Endodermal cell (in vitro differentiated cells): ENCODE measurements around the gene SLC25A44. TPM values are rescaled to one million over a fixed set of nuclear protein-coding genes. Genes with fewer than 3 reads are reported as not detected.

Experiments used
- DNase-seq: peaks from one replicate; pipeline ENCODE4 v3.0.0-alpha.2; 2017
- H3K27ac ChIP-seq: 2 replicates; pipeline ENCODE4 v1.5.1; 2013; ENCODE audit warnings: mild to moderate bottlenecking, low read depth, low read length, moderate library complexity
- H3K27me3 ChIP-seq: 2 replicates; pipeline ENCODE4 v1.6.1; 2013; ENCODE audit warnings: mild to moderate bottlenecking, low read length, moderate library complexity; ENCODE audit not compliant: insufficient read depth, control insufficient read depth, poor library complexity, severe bottlenecking
- H3K36me3 ChIP-seq: 2 replicates; pipeline ENCODE4 v1.7.0; 2013; ENCODE audit warnings: mild to moderate bottlenecking, low read length, moderate library complexity; ENCODE audit not compliant: control insufficient read depth, insufficient read depth
- H3K4me1 ChIP-seq: one replicate; pipeline ENCODE4 v1.7.0; 2013; ENCODE audit warnings: low read length; ENCODE audit not compliant: control insufficient read depth, insufficient read depth
- H3K4me3 ChIP-seq: 2 replicates; pipeline ENCODE4 v1.5.1; 2013; ENCODE audit warnings: mild to moderate bottlenecking, low read length, moderate library complexity
- H3K9ac ChIP-seq: 2 replicates; pipeline ENCODE4 v1.6.1; 2013; ENCODE audit warnings: mild to moderate bottlenecking, low read length, moderate library complexity; ENCODE audit not compliant: poor library complexity, severe bottlenecking; ENCODE audit errors: extremely low read depth
- H3K9me3 ChIP-seq: 2 replicates; pipeline ENCODE4 v1.6.1; 2013; ENCODE audit warnings: mild to moderate bottlenecking, low read length, moderate library complexity; ENCODE audit not compliant: control insufficient read depth
- H3K27ac Mint-ChIP-seq: 2 replicates; pipeline ENCODE4 v1.8.0; 2020; ENCODE audit warnings: mixed read lengths
- H3K27me3 Mint-ChIP-seq: 2 replicates; pipeline ENCODE4 v1.8.0; 2021; ENCODE audit warnings: mild to moderate bottlenecking, mixed read lengths; ENCODE audit not compliant: insufficient read depth
- H3K36me3 Mint-ChIP-seq: 2 replicates; pipeline ENCODE4 v1.8.0; 2020; ENCODE audit warnings: low read depth, mixed read lengths
- H3K4me1 Mint-ChIP-seq: 2 replicates; pipeline ENCODE4 v1.8.0; 2020; ENCODE audit warnings: mixed read lengths
- H3K4me3 Mint-ChIP-seq: 2 replicates; pipeline ENCODE4 v1.8.0; 2020; ENCODE audit warnings: mild to moderate bottlenecking, moderate library complexity, mixed read lengths
- H3K9me3 Mint-ChIP-seq: 2 replicates; pipeline ENCODE4 v1.8.0; 2020; ENCODE audit warnings: mild to moderate bottlenecking, mixed read lengths
- WGBS, 2 experiments: methylation state at CpG; one replicate each; pipeline versions ENCODE4 v1.1.5 to v1.1.7; 2013; ENCODE audit warnings: missing lambda C conversion rate in 2 of 2, mixed read lengths in 1 of 2; ENCODE audit not compliant: insufficient coverage in 1 of 2, insufficient read length in 1 of 2; 5-methylcytosine and 5-hydroxymethylcytosine counted together
- total RNA-seq, 2 donors: library from RNA; stranded (reverse); fragmentation: NEBNext Ultra II Directional in 1 of 2; extraction: Animal tissue kit (Norgen Biotek cat#: 25700) in 1 of 2; gene quantifications; 2 replicates in 1 of 2; 3 replicates in 1 of 2; pipeline ENCODE4 v1.2.1, GENCODE V29; 2021
- TF ChIP-seq, protein P1 (sequence below): fragments of 200-600 bp; sonication (generic); conservative IDR thresholded peaks from 2 replicates; pipeline ENCODE4 v1.5.0; 2021; ENCODE audit warnings: antibody characterized with exemption, mild to moderate bottlenecking

SLC25A44 gene
- total RNA-seq, 2 donors from 2014 or later: 20.9 to 22.7 TPM

DNA sequence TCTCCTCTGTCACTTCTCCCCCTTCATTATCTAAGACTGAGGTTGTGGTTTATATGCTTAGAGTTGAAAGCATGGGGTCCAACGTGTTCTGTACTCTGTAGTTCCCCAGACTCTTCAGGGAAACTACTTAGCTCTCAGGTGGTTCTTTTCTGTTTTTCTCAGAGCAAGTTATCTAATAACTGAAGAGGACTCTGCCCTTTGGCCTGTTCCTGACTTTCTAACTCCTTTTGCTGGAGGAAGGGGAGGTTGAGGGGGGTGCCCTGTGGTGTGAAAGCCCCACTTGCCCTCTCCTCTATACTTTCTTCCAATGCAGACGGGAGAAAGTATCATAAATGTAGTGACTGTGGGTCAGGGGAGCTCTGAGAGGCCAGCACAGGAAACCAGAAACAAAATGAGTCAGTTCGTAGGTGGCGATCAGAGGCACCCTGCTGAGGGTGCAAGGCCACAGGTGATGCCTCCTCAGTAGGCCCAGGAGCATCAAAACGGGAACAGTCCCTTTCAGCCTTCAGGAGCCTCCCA is 5.0 kb downstream of the SLC25A44 start:
- no peak for DNase-seq
- TF ChIP-seq, protein P1, sequence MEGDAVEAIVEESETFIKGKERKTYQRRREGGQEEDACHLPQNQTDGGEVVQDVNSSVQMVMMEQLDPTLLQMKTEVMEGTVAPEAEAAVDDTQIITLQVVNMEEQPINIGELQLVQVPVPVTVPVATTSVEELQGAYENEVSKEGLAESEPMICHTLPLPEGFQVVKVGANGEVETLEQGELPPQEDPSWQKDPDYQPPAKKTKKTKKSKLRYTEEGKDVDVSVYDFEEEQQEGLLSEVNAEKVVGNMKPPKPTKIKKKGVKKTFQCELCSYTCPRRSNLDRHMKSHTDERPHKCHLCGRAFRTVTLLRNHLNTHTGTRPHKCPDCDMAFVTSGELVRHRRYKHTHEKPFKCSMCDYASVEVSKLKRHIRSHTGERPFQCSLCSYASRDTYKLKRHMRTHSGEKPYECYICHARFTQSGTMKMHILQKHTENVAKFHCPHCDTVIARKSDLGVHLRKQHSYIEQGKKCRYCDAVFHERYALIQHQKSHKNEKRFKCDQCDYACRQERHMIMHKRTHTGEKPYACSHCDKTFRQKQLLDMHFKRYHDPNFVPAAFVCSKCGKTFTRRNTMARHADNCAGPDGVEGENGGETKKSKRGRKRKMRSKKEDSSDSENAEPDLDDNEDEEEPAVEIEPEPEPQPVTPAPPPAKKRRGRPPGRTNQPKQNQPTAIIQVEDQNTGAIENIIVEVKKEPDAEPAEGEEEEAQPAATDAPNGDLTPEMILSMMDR: no peak
- Histone ChIP-seq H3K27me3 (no peaks in the 10 kb centered on the region), H3K27ac (no peak overlapping the region), H3K4me3 (no peak overlapping the region), H3K9ac (no peak overlapping the region), H3K4me1 (peaks cover 8% of the 10 kb centered on the region), H3K36me3 (peaks cover 61% of the 10 kb centered on the region), H3K9me3 (no peaks in the 10 kb centered on the region)
- no peak overlapping the region for H3K4me3 Mint-ChIP-seq
- 86 to 90% methylated on average over 3 to 5 of the region's 5 CpGs for WGBS, 2 experiments
- H3K4me1 Mint-ChIP-seq: peaks cover 28% of the 10 kb centered on the region
- no peaks in the 10 kb centered on the region for H3K9me3 Mint-ChIP-seq
- peak overlapping the region; percentile 41 for H3K27ac Mint-ChIP-seq
- peaks cover 37% of the 10 kb centered on the region for H3K36me3 Mint-ChIP-seq
- H3K27me3 Mint-ChIP-seq: no peaks in the 10 kb centered on the region

DNA sequence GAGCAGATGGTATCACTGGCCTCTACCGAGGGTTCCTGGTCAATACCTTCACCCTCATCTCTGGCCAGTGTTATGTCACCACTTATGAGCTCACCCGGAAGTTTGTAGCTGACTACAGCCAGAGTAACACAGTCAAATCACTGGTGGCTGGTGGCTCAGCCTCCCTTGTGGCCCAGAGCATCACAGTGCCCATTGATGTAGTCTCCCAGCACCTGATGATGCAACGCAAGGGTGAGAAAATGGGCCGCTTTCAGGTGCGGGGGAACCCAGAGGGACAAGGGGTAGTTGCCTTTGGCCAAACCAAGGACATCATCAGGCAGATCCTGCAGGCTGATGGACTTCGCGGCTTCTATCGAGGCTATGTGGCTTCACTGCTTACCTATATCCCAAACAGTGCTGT is 6.1 kb downstream of the SLC25A44 start:
- TF ChIP-seq, protein P1: no peak
- H3K9me3 Mint-ChIP-seq: no peaks in the 10 kb centered on the region
- Histone ChIP-seq H3K36me3 (peaks cover 61% of the 10 kb centered on the region), H3K9me3 (no peaks in the 10 kb centered on the region), H3K9ac (no peak overlapping the region), H3K27ac (no peak overlapping the region), H3K27me3 (no peaks in the 10 kb centered on the region), H3K4me1 (peaks cover 8% of the 10 kb centered on the region), H3K4me3 (no peak overlapping the region)
- H3K4me1 Mint-ChIP-seq: peaks cover 21% of the 10 kb centered on the region
- WGBS, 2 experiments: 96 to 100% methylated on average over 4 to 8 of the region's 8 CpGs
- no peak for DNase-seq
- no peak overlapping the region for H3K27ac Mint-ChIP-seq
- H3K27me3 Mint-ChIP-seq: no peaks in the 10 kb centered on the region
- peaks cover 42% of the 10 kb centered on the region for H3K36me3 Mint-ChIP-seq
- H3K4me3 Mint-ChIP-seq: no peak overlapping the region

- no peak for DNase-seq
- Histone ChIP-seq H3K27me3 (no peaks in the 10 kb centered on the region), H3K27ac (no peak overlapping the region), H3K36me3 (peaks cover 54% of the 10 kb centered on the region), H3K9me3 (no peaks in the 10 kb centered on the region), H3K4me1 (no peaks in the 10 kb centered on the region), H3K9ac (no peak overlapping the region), H3K4me3 (no peak overlapping the region)
- no peak overlapping the region for H3K27ac Mint-ChIP-seq
- H3K36me3 Mint-ChIP-seq: peaks cover 42% of the 10 kb centered on the region
- TF ChIP-seq, protein P1: no peak
- no peaks in the 10 kb centered on the region for H3K27me3 Mint-ChIP-seq
- H3K4me1 Mint-ChIP-seq: peaks cover 6% of the 10 kb centered on the region
- H3K4me3 Mint-ChIP-seq: no peak overlapping the region
- H3K9me3 Mint-ChIP-seq: no peaks in the 10 kb centered on the region
Observed at GRCh38 chr1:156203331-156203730, 9.4 kb downstream of the SLC25A44 start.
